Hepatocyte (in vitro differentiated cells): ENCODE measurements around the gene LOXHD1. TPM values are rescaled to one million over a fixed set of nuclear protein-coding genes. Genes with fewer than 3 reads are reported as not detected.

Experiments
- DNase-seq: peaks from one replicate; pipeline ENCODE4 v3.0.0-alpha.2; 2016; ENCODE audit warnings: low spot score
- H2AFZ ChIP-seq: fragments of 200-600 bp; sonication (generic); 2 replicates; pipeline ENCODE4 v1.6.0; 2016; ENCODE audit warnings: antibody characterized with exemption, mild to moderate bottlenecking
- H3K27ac ChIP-seq: fragments of 200-600 bp; sonication (generic); 2 replicates; pipeline ENCODE4 v1.5.1; 2016; ENCODE audit warnings: mild to moderate bottlenecking
- H3K27me3 ChIP-seq: fragments of 200-600 bp; sonication (generic); 2 replicates; pipeline ENCODE4 v1.6.1; 2016
- H3K36me3 ChIP-seq: fragments of 200-600 bp; sonication (generic); replicated peaks from 2 replicates; pipeline ENCODE4 v1.5.1; 2016; ENCODE audit warnings: low read depth; ENCODE audit not compliant: insufficient read depth
- H3K4me1 ChIP-seq: fragments of 200-600 bp; sonication (generic); 2 replicates; pipeline ENCODE4 v1.5.1; 2016; ENCODE audit warnings: mild to moderate bottlenecking, moderate library complexity; ENCODE audit not compliant: insufficient read depth
- H3K4me2 ChIP-seq: fragments of 200-600 bp; sonication (generic); 2 replicates; pipeline ENCODE4 v1.6.0; 2016
- H3K4me3 ChIP-seq: fragments of 200-600 bp; sonication (generic); 2 replicates; pipeline ENCODE4 v1.5.1; 2016; ENCODE audit warnings: mild to moderate bottlenecking
- H3K79me2 ChIP-seq: fragments of 200-600 bp; sonication (generic); 2 replicates; pipeline ENCODE4 v1.6.0; 2017; ENCODE audit warnings: mild to moderate bottlenecking
- H3K9me2 ChIP-seq: fragments of 200-600 bp; sonication (generic); replicated peaks from 2 replicates; pipeline ENCODE4 v1.6.0; 2017; ENCODE audit warnings: mild to moderate bottlenecking; ENCODE audit not compliant: insufficient read depth
- H3K9me3 ChIP-seq: fragments of 200-600 bp; sonication (generic); 2 replicates; pipeline ENCODE4 v1.5.1; 2016; ENCODE audit warnings: low read depth, mild to moderate bottlenecking
- H4K20me1 ChIP-seq: fragments of 200-600 bp; sonication (generic); 2 replicates; pipeline ENCODE4 v1.6.0; 2016; ENCODE audit warnings: mild to moderate bottlenecking; ENCODE audit not compliant: insufficient read depth, poor library complexity, severe bottlenecking
- EZH2 ChIP-seq: fragments of 200-600 bp; sonication (generic); IDR thresholded peaks from 2 replicates; pipeline ENCODE4 v1.6.1; 2016; ENCODE audit warnings: antibody characterized with exemption, mild to moderate bottlenecking, borderline replicate concordance
- EZH2phosphoT487 ChIP-seq: fragments of 200-600 bp; sonication (generic); IDR thresholded peaks from one replicate; pipeline ENCODE4 v1.6.1; 2018; ENCODE audit warnings: antibody characterized with exemption, mild to moderate bottlenecking, low read depth, moderate library complexity; ENCODE audit not compliant: unreplicated experiment, severe bottlenecking
- WGBS: methylation state at CpG from one replicate; pipeline ENCODE4 v1.1.6; 2016; ENCODE audit warnings: low lambda C conversion rate; ENCODE audit errors: missing lambda C conversion rate; 5-methylcytosine and 5-hydroxymethylcytosine counted together
- polyA plus RNA-seq: library from polyadenylated mRNA; unstranded; fragments of >200 nt; fragmentation: Nextera tagmentation; extraction: Ambion mirVana; gene quantifications from 2 replicates; pipeline ENCODE4 v1.2.1, GENCODE V29; 2016
- total RNA-seq: library from RNA; depleted of rRNA; stranded (reverse); fragments of >200 nt; gene quantifications from 2 replicates; pipeline ENCODE4 v1.2.3, GENCODE V29; 2014
- TF ChIP-seq, protein P1 (sequence below): fragments of 200-600 bp; sonication (generic); IDR thresholded peaks from 2 replicates; pipeline ENCODE4 v1.5.1; 2016; ENCODE audit warnings: antibody characterized with exemption, mild to moderate bottlenecking; ENCODE audit not compliant: poor library complexity

The LOXHD1 gene
- total and polyA plus RNA-seq, 2 experiments from 2014 or later = not detected

DNA sequence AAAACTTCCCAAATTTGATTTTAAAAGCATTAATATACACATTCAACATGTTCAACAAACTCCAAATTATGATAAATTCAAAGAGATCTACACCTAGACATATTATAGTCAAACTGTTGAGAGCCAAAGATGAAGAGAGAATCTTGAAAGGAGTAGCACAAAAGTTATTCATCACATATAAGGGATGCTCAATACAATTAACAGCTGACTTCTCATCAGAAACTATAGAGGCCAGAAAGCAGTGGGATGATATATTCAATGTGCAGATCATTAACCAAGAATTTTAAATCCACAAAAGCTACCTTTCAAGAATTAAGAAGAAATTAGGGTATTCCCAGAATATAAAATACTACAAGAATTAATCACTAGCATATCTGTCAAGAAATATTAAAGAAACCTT is 75.4 kb downstream of the LOXHD1 start:
- Histone ChIP-seq H3K27me3 (no peaks in the 10 kb centered on the region), H4K20me1 (no peaks in the 10 kb centered on the region), H3K79me2 (no peaks in the 10 kb centered on the region), H3K4me2 (no peak overlapping the region), H3K4me3 (no peak overlapping the region), H3K4me1 (no peaks in the 10 kb centered on the region), H3K36me3 (no peaks in the 10 kb centered on the region), H3K9me3 (peaks cover 4% of the 10 kb centered on the region), H2AFZ (no peak overlapping the region), H3K9me2 (no peaks in the 10 kb centered on the region), H3K27ac (no peak overlapping the region)
- TF ChIP-seq, protein P1, sequence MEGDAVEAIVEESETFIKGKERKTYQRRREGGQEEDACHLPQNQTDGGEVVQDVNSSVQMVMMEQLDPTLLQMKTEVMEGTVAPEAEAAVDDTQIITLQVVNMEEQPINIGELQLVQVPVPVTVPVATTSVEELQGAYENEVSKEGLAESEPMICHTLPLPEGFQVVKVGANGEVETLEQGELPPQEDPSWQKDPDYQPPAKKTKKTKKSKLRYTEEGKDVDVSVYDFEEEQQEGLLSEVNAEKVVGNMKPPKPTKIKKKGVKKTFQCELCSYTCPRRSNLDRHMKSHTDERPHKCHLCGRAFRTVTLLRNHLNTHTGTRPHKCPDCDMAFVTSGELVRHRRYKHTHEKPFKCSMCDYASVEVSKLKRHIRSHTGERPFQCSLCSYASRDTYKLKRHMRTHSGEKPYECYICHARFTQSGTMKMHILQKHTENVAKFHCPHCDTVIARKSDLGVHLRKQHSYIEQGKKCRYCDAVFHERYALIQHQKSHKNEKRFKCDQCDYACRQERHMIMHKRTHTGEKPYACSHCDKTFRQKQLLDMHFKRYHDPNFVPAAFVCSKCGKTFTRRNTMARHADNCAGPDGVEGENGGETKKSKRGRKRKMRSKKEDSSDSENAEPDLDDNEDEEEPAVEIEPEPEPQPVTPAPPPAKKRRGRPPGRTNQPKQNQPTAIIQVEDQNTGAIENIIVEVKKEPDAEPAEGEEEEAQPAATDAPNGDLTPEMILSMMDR = no peak
- no peak for DNase-seq

DNA sequence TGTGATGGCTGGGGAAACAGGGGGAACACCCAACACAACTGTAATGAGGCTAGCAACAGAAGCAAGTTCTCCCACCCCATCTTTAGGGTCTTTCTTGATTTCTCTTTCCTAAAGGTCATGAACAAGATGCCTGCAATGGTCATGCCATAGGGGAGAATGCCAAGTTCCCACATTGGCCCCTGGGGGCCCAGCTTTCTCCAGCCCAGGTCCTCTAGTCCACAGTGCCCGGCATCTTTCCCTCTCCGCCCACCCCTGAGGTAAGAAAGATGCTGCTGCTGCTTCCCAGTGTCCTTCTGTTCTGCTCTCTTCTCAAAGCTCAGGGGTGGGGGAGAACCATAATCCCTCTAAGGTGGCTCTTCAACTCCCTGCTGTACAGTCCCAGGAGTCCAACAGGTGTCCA is 78.0 kb downstream of the LOXHD1 start:
- Histone ChIP-seq H3K4me1 (no peaks in the 10 kb centered on the region), H3K9me2 (no peaks in the 10 kb centered on the region), H3K27me3 (no peaks in the 10 kb centered on the region), H3K4me3 (no peak overlapping the region), H3K4me2 (no peak overlapping the region), H2AFZ (no peak overlapping the region), H4K20me1 (no peaks in the 10 kb centered on the region), H3K36me3 (no peaks in the 10 kb centered on the region), H3K79me2 (no peaks in the 10 kb centered on the region), H3K9me3 (peaks cover 4% of the 10 kb centered on the region), H3K27ac (no peak overlapping the region)
- TF ChIP-seq, protein P1 = no peak
- TF ChIP-seq EZH2phosphoT487 (no peak), EZH2 (no peak)
- DNase-seq = no peak
- WGBS = 97% methylated on average over 2 of the region's 2 CpGs

DNA sequence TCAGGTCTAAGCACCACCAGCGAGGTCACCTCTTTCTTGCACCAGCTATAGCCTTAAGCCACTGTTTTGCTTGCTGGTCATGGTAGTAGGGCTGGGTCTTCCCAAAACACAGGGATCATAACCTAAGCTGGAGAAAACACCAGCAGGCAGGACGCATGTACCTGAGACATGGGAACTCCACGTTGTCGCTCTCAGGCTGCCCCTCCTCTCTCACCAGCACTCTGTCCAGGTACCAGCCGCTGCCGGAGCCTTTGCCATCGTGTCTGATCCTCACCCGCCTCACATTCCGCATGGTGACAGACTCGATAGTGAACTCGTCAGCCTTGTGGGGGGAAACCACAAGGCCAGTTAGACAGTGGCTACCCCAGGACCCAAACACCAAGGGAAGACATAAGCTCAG is 79.5 kb downstream of the LOXHD1 start:
- H3K27me3 ChIP-seq = no peaks in the 10 kb centered on the region
- H3K36me3 ChIP-seq = no peaks in the 10 kb centered on the region
- TF ChIP-seq EZH2phosphoT487 (no peak), EZH2 (no peak)
- TF ChIP-seq, protein P1 = no peak
- no peaks in the 10 kb centered on the region for H3K9me2 ChIP-seq
- no peaks in the 10 kb centered on the region for H3K79me2 ChIP-seq
- no peaks in the 10 kb centered on the region for H3K4me1 ChIP-seq
- no peak overlapping the region for H3K4me2 ChIP-seq
- peaks cover 4% of the 10 kb centered on the region for H3K9me3 ChIP-seq
- 85% methylated on average over 11 of the region's 11 CpGs for WGBS
- no peaks in the 10 kb centered on the region for H4K20me1 ChIP-seq
- H3K27ac ChIP-seq = no peak overlapping the region
- DNase-seq = no peak
- H2AFZ ChIP-seq = no peak overlapping the region
- no peak overlapping the region for H3K4me3 ChIP-seq

DNA sequence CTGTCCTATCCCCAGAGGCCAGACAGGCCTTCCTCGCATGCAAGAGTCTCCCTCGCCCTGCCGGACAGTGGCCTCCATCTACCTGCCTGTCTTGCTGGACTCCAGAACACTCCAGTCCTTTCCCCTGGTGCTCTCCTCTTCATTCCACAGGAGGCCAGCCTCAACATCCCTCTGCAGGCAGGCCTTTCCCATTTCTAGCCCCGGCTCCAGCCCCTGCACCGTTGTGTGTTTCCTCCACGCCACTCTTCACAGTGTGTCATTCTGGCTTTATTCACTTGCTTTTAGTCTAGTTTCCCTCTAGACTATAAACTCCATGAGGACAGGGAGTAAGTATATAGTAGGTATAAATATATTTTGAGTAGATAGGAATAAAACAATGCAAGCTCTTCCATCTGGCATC is 81.2 kb downstream of the LOXHD1 start:
- no peaks in the 10 kb centered on the region for H3K79me2 ChIP-seq
- H3K4me2 ChIP-seq = no peak overlapping the region
- no peak overlapping the region for H3K4me3 ChIP-seq
- no peak overlapping the region for H2AFZ ChIP-seq
- no peak overlapping the region for H3K27ac ChIP-seq
- no peaks in the 10 kb centered on the region for H3K36me3 ChIP-seq
- no peak for DNase-seq
- no peaks in the 10 kb centered on the region for H3K9me2 ChIP-seq
- WGBS = 93% methylated on average over 6 of the region's 6 CpGs
- TF ChIP-seq EZH2 = no peak
- TF ChIP-seq, protein P1 = no peak
- TF ChIP-seq EZH2phosphoT487 = no peak
- no peaks in the 10 kb centered on the region for H4K20me1 ChIP-seq
- H3K27me3 ChIP-seq = no peaks in the 10 kb centered on the region
- no peaks in the 10 kb centered on the region for H3K4me1 ChIP-seq
- H3K9me3 ChIP-seq = no peaks in the 10 kb centered on the region
